DND-41 (cell line): ENCODE measurements around the gene DHRS11.

ENCODE experiments used
- ATAC-seq: fragments of 200-7000 bp; cut with Tn5 transposase; 3 replicates; pipeline ENCODE4 v1.9.1; 2021; ENCODE audit warnings: low read depth; ENCODE audit not compliant: insufficient read depth
- DNase-seq: peaks from one replicate; pipeline ENCODE4 v3.0.0-alpha.2; 2020
- H2AFZ ChIP-seq: 2 replicates; pipeline ENCODE4 v1.6.0; 2012; ENCODE audit warnings: low read depth, low read length
- H3K27ac ChIP-seq: 2 replicates; pipeline ENCODE4 v1.5.1; 2012; ENCODE audit warnings: low read length, inconsistent platforms
- H3K27me3 ChIP-seq: fragments of 200-600 bp; sonication (generic); 2 replicates; pipeline ENCODE4 v1.6.0; 2012; ENCODE audit warnings: low read length, mild to moderate bottlenecking, inconsistent platforms; ENCODE audit not compliant: insufficient read depth, poor library complexity
- H3K36me3 ChIP-seq: 2 replicates; pipeline ENCODE4 v1.5.1; 2012; ENCODE audit warnings: low read length, inconsistent platforms; ENCODE audit not compliant: insufficient read depth
- H3K4me1 ChIP-seq: 2 replicates; pipeline ENCODE4 v1.5.1; 2012; ENCODE audit warnings: mild to moderate bottlenecking, low read length; ENCODE audit not compliant: insufficient read depth
- H3K4me2 ChIP-seq: 2 replicates; pipeline ENCODE4 v1.6.0; 2012; ENCODE audit warnings: mild to moderate bottlenecking, moderate library complexity, low read length, inconsistent platforms; ENCODE audit not compliant: insufficient read depth
- H3K4me3 ChIP-seq, 2 experiments: fragments of 200-600 bp in 1 of 2; shearing (Covaris generic) in 1 of 2; 2 replicates each; pipeline ENCODE4 v1.5.1; 2012 to 2016; ENCODE audit warnings: inconsistent platforms in 2 of 2, low read length in 2 of 2, mild to moderate bottlenecking in 2 of 2, low read depth in 1 of 2, moderate library complexity in 1 of 2
- H3K79me2 ChIP-seq: 2 replicates; pipeline ENCODE4 v1.6.0; 2012; ENCODE audit warnings: low read length, inconsistent platforms; ENCODE audit not compliant: insufficient read depth
- H3K9ac ChIP-seq: 2 replicates; pipeline ENCODE4 v1.6.0; 2012; ENCODE audit warnings: low read depth, mild to moderate bottlenecking, inconsistent platforms, low read length, moderate library complexity
- H3K9me3 ChIP-seq: 2 replicates; pipeline ENCODE4 v1.5.1; 2012; ENCODE audit warnings: low read length, moderate library complexity, mild to moderate bottlenecking, inconsistent platforms; ENCODE audit not compliant: insufficient read depth, severe bottlenecking
- H4K20me1 ChIP-seq: 2 replicates; pipeline ENCODE4 v1.6.0; 2012; ENCODE audit warnings: low read length; ENCODE audit not compliant: insufficient read depth
- CTCF ChIP-seq: IDR thresholded peaks from 2 replicates; pipeline ENCODE4 v1.5.1; 2012; ENCODE audit warnings: borderline replicate concordance, low read length, moderate library complexity, mild to moderate bottlenecking; ENCODE audit not compliant: poor library complexity, severe bottlenecking; ENCODE audit errors: extremely low read depth
- EZH2 ChIP-seq: IDR thresholded peaks from 3 replicates; pipeline ENCODE4 v1.6.1; 2012; ENCODE audit warnings: borderline replicate concordance, low read depth, mild to moderate bottlenecking, moderate library complexity, low read length, inconsistent platforms; ENCODE audit not compliant: severe bottlenecking

Gene DHRS11

GRCh38 chr17:36629970-36630502 lies 38.4 kb downstream of the DHRS11 start:
- H3K9ac ChIP-seq: no peak overlapping the region
- H3K4me1 ChIP-seq: no peaks in the 10 kb centered on the region
- peaks cover 7% of the 10 kb centered on the region; the same call in 1 of the 2 replicates for H4K20me1 ChIP-seq
- H3K27ac ChIP-seq: no peak overlapping the region
- no peak for TF ChIP-seq EZH2
- TF ChIP-seq CTCF: no peak
- peaks cover under 1% of the 10 kb centered on the region for H3K27me3 ChIP-seq
- no peak overlapping the region for H3K4me3 ChIP-seq
- no peak overlapping the region for H2AFZ ChIP-seq
- H3K79me2 ChIP-seq: no peaks in the 10 kb centered on the region
- ATAC-seq (no peak), DNase-seq (no peak)
- no peak overlapping the region for H3K4me2 ChIP-seq
- no peaks in the 10 kb centered on the region for H3K36me3 ChIP-seq
- no peaks in the 10 kb centered on the region for H3K9me3 ChIP-seq

DNA sequence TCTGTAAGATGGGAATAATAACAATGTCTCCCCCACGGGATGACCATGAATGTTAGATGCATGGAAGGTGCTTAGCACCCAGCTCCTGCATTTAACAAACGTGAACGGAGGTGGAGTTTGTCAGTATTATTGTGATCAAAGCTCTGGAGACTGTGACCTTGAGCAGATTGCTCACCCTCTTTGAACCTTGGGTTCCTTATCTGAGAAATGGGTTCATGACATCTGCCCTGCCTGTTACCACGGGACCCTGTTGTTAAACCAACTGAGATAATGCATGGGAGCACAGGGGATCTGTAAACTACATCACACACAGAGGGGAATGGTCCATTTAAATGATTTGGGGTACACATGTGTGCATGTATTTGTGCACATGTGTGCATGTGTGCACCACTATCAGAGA lies 39.3 kb downstream of the DHRS11 start:
- Histone ChIP-seq H3K36me3 (no peaks in the 10 kb centered on the region), H3K9ac (no peak overlapping the region), H3K4me2 (no peak overlapping the region), H2AFZ (no peak overlapping the region), H3K27me3 (peaks cover 6% of the 10 kb centered on the region), H3K27ac (no peak overlapping the region), H3K9me3 (no peaks in the 10 kb centered on the region), H3K79me2 (no peaks in the 10 kb centered on the region), H4K20me1 (peaks cover 7% of the 10 kb centered on the region; the same call in 1 of the 2 replicates), H3K4me3 (no peak overlapping the region), H3K4me1 (no peaks in the 10 kb centered on the region)
- ATAC-seq (no peak), DNase-seq (no peak)
- TF ChIP-seq CTCF (no peak), EZH2 (no peak)

GRCh38 chr17:36632916-36633771 lies 41.5 kb downstream of the DHRS11 start:
- no peak overlapping the region for H3K27ac ChIP-seq

DNA sequence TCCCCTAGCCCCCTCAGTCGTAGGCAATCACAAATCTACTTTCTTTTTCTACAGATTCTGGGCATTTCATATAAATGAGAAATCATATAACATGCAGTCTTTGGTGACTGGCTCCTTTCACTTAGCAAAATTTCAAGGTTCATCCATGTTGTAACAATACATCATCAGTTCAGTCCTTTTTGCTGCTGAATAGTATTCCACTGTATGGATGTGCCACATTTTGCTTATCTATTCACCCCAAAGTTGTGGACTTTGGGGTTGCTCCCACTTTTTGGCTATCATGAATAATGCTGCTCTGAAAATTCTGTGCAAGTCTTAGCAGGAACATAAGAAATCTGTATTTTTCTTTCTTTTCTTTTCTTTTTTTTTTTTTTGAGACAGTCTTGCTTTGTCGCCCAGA lies 48.7 kb downstream of the DHRS11 start:
- no peak for ATAC-seq
- no peak overlapping the region for H3K9ac ChIP-seq
- no peak overlapping the region for H3K4me2 ChIP-seq
- H3K9me3 ChIP-seq: no peaks in the 10 kb centered on the region
- H3K27ac ChIP-seq: no peak overlapping the region
- no peaks in the 10 kb centered on the region for H3K36me3 ChIP-seq
- 0 out of 2 replicates have a peak, but pooled peaks cover 4% of the 10 kb centered on the region for H4K20me1 ChIP-seq
- no peaks in the 10 kb centered on the region for H3K4me1 ChIP-seq
- DNase-seq: no peak
- no peak for TF ChIP-seq EZH2
- peaks cover 13% of the 10 kb centered on the region for H3K27me3 ChIP-seq
- no peak overlapping the region for H2AFZ ChIP-seq
- H3K4me3 ChIP-seq: no peak overlapping the region
- H3K79me2 ChIP-seq: no peaks in the 10 kb centered on the region

More at GRCh38 chr17:36632916-36633771, 41.5 kb downstream of the DHRS11 start:
- Histone ChIP-seq H3K79me2 (no peaks in the 10 kb centered on the region), H3K4me3 (no peak overlapping the region), H2AFZ (no peak overlapping the region), H3K36me3 (no peaks in the 10 kb centered on the region), H3K9me3 (no peaks in the 10 kb centered on the region), H3K4me2 (no peak overlapping the region), H3K27me3 (peaks cover 6% of the 10 kb centered on the region), H3K4me1 (no peaks in the 10 kb centered on the region), H4K20me1 (peaks cover 11% of the 10 kb centered on the region; the same call in 1 of the 2 replicates), H3K9ac (no peak overlapping the region)
- no peak for TF ChIP-seq EZH2
- no peak for DNase-seq
- ATAC-seq: no peak
